CD4-positive, alpha-beta T cell (primary cell): Measurements from ENCODE around the gene KCNJ5. TPM values are rescaled to one million over a fixed set of nuclear protein-coding genes. Genes with fewer than 3 reads are reported as not detected.

Experiments used
- ATAC-seq: fragments of 200-7000 bp; cut with Tn5 transposase; one replicate; pipeline ENCODE4 v1.10.0; 2022; ENCODE audit warnings: mild to moderate bottlenecking; ENCODE audit not compliant: poor library complexity
- CTCF ChIA-PET: fragments of 350-600 bp; sonication (Branson Sonifier 250); formaldehyde crosslinking; loops from one replicate; lab custom pipeline; 2021; ENCODE audit warnings: antibody characterized with exemption, inconsistent platforms; lab: Charles Lee
- POLR2A ChIA-PET: fragments of 350-600 bp; sonication (Branson Sonifier 250); formaldehyde crosslinking; loops from one replicate; lab custom pipeline; 2021; ENCODE audit warnings: antibody characterized with exemption, inconsistent platforms; lab: Charles Lee
- DNase-seq, 14 experiments: peaks; one replicate each; pipeline ENCODE4 v3.0.0-alpha.2; 2013 to 2020; ENCODE audit warnings: mixed read lengths in 2 of 14
- H3K27ac ChIP-seq, 2 donors: one replicate each; pipeline versions ENCODE4 v1.5.1 to v1.7.0; 2013; ENCODE audit warnings: low read length in 2 of 2, low read depth in 1 of 2, mild to moderate bottlenecking in 1 of 2
- H3K27me3 ChIP-seq, 2 experiments: 1 replicate in 1 of 2; 2 replicates in 1 of 2; pipeline versions ENCODE4 v1.6.1 to v1.7.0; 2013; ENCODE audit warnings: low read length in 2 of 2, control low read depth in 1 of 2, mild to moderate bottlenecking in 1 of 2, moderate library complexity in 1 of 2; ENCODE audit not compliant: insufficient read depth in 2 of 2, control insufficient read depth in 1 of 2
- H3K36me3 ChIP-seq: one replicate; pipeline ENCODE4 v1.6.1; 2013; ENCODE audit warnings: low read length, control low read depth; ENCODE audit not compliant: insufficient read depth
- H3K4me1 ChIP-seq: one replicate; pipeline ENCODE4 v1.6.1; 2013; ENCODE audit warnings: low read length, control low read depth; ENCODE audit not compliant: insufficient read depth
- H3K4me3 ChIP-seq: one replicate; pipeline ENCODE4 v1.5.1; 2013; ENCODE audit warnings: mild to moderate bottlenecking, low read length, moderate library complexity
- H3K9me3 ChIP-seq, 2 experiments: 1 replicate in 1 of 2; 2 replicates in 1 of 2; pipeline versions ENCODE4 v1.6.1 to v1.7.0; 2013; ENCODE audit warnings: low read length in 2 of 2, mild to moderate bottlenecking in 2 of 2, control low read depth in 1 of 2, moderate library complexity in 1 of 2; ENCODE audit not compliant: control insufficient read depth in 1 of 2, insufficient read depth in 1 of 2
- H3K27ac Mint-ChIP-seq: one replicate; pipeline ENCODE4 v1.8.0; 2020; ENCODE audit warnings: mixed read lengths
- H3K27me3 Mint-ChIP-seq: one replicate; pipeline ENCODE4 v1.8.0; 2021; ENCODE audit warnings: mixed read lengths
- H3K36me3 Mint-ChIP-seq: one replicate; pipeline ENCODE4 v1.8.0; 2021; ENCODE audit warnings: low read depth, mixed read lengths
- H3K4me1 Mint-ChIP-seq: one replicate; pipeline ENCODE4 v1.8.0; 2021; ENCODE audit warnings: low read depth, mixed read lengths
- H3K4me3 Mint-ChIP-seq: one replicate; pipeline ENCODE4 v1.8.0; 2020; ENCODE audit warnings: mild to moderate bottlenecking, mixed read lengths
- H3K9me3 Mint-ChIP-seq: one replicate; pipeline ENCODE4 v1.8.0; 2020; ENCODE audit warnings: mixed read lengths
- CTCF ChIP-seq: fragments of 200-600 bp; IDR thresholded peaks from one replicate; pipeline ENCODE4 v1.8.0; 2022; ENCODE audit warnings: antibody characterized with exemption, mild to moderate bottlenecking
- intact Hi-C, 2 experiments: fragments of 100-400 bp; cut with DNase I in 1 of 2; cut with micrococcal nuclease in 1 of 2; formaldehyde crosslinking; loops; one replicate each; pipeline versions ENCODE4 v1.15.1 to v1.9.0; 2023 to 2025; cut with DNase I, micrococcal nuclease
- total RNA-seq, 174 experiments: library from RNA in 2 of 174; stranded (reverse) in 2 of 174; gene quantifications; one replicate each; pipeline ENCODE4 v1.2.3 and lab custom pipeline; 2021 to 2026

Gene KCNJ5
- total RNA-seq, 2 experiments from 2014 or later = 0.05 TPM; not detected in 1

- no peak for TF ChIP-seq CTCF
Measured at GRCh38 chr11:128929468-128929867, 38.3 kb downstream of the KCNJ5 start.

GRCh38 chr11:128929991-128930390 is 38.8 kb downstream of the KCNJ5 start:
- ChIA-PET POLR2A (no interaction called here), CTCF (no interaction called here)
- peaks cover 4% of the 10 kb centered on the region for H3K4me1 Mint-ChIP-seq
- Histone ChIP-seq H3K4me3 (no peak overlapping the region), H3K4me1 (peaks cover 6% of the 10 kb centered on the region), H3K36me3 (no peaks in the 10 kb centered on the region), H3K9me3 (no peaks in the 10 kb centered on the region), H3K27ac (no peak overlapping the region), H3K27me3 (no peaks in the 10 kb centered on the region)
- no peaks in the 10 kb centered on the region for H3K36me3 Mint-ChIP-seq
- no peak overlapping the region for H3K4me3 Mint-ChIP-seq
- H3K27ac Mint-ChIP-seq = no peak overlapping the region
- H3K27me3 Mint-ChIP-seq = no peaks in the 10 kb centered on the region
- ATAC-seq (no peak), DNase-seq (no peak)
- intact Hi-C loops = no loop called here
- TF ChIP-seq CTCF = no peak
- H3K9me3 Mint-ChIP-seq = no peaks in the 10 kb centered on the region

More at GRCh38 chr11:128929468-128929867, 38.3 kb downstream of the KCNJ5 start:
- CTCF ChIA-PET = no interaction called here
- Histone ChIP-seq H3K4me3 (no peak overlapping the region), H3K27me3 (no peaks in the 10 kb centered on the region), H3K4me1 (peaks cover 6% of the 10 kb centered on the region), H3K9me3 (no peaks in the 10 kb centered on the region), H3K36me3 (no peaks in the 10 kb centered on the region), H3K27ac (no peak overlapping the region)
- Mint-ChIP-seq H3K36me3 (no peaks in the 10 kb centered on the region), H3K4me3 (no peak overlapping the region), H3K9me3 (no peaks in the 10 kb centered on the region), H3K27me3 (no peaks in the 10 kb centered on the region), H3K4me1 (peaks cover 4% of the 10 kb centered on the region), H3K27ac (no peak overlapping the region)
- DNase-seq (no peak), ATAC-seq (no peak)
- intact Hi-C loops = no loop called here
- POLR2A ChIA-PET = no interaction called here

- TF ChIP-seq CTCF = no peak
- intact Hi-C loops = no loop called here
- Histone ChIP-seq H3K27me3 (no peaks in the 10 kb centered on the region), H3K4me3 (no peak overlapping the region), H3K4me1 (peaks cover 6% of the 10 kb centered on the region), H3K27ac (no peak overlapping the region), H3K9me3 (no peaks in the 10 kb centered on the region), H3K36me3 (no peaks in the 10 kb centered on the region)
- CTCF ChIA-PET = no interaction called here
- Mint-ChIP-seq H3K4me3 (no peak overlapping the region), H3K27me3 (no peaks in the 10 kb centered on the region), H3K27ac (no peak overlapping the region), H3K36me3 (no peaks in the 10 kb centered on the region), H3K9me3 (no peaks in the 10 kb centered on the region), H3K4me1 (peaks cover 4% of the 10 kb centered on the region)
- no peak for DNase-seq
- no peak for ATAC-seq
- POLR2A ChIA-PET = no interaction called here
Measured at GRCh38 chr11:128931066-128931465, 39.9 kb downstream of the KCNJ5 start.
